Measurements from ENCODE around the gene PLD4.
"Not testable (repeated sequence)": the region's sequence is repeated elsewhere in the genome, so short reads cannot be mapped to it uniquely, and the experiment has no call there.

Gene PLD4

DNA sequence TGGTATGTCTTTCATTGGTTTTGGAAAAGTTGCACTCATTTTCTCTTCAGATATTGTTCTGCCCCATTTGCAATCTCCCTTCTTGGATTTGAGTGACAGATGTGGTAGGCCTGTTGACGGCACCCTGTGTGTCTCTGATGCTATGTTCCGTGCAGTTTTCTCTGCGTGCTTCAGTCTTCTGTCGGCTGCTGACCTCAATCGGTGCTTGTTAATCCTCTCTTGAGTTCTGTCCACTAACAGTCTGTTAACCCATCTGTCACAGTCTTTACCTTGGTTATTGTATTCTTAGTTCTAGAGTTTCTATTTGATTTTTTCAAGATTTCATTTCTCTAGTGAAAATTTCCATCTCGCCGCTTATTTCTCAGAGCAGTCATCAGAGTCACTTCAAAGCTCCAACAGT, 20.7 kb upstream of the PLD4 start:
- Histone ChIP-seq H3K9me2 (replicated peaks; ENCODE audit: control insufficient read depth, low read length) (no peaks in the 10 kb centered on the region), H3F3A (ENCODE audit: control insufficient read depth, insufficient read depth) (peaks cover 5% of the 10 kb centered on the region; the same call in 1 of the 2 replicates), H3K9me3 (ENCODE audit: control insufficient read depth, insufficient read depth, low read length) (no peaks in the 10 kb centered on the region), H3K4me3 (ENCODE audit: low read length) (no peak overlapping the region), H4K20me1 (ENCODE audit: control insufficient read depth, insufficient read depth, low read depth, low read length) (no peaks in the 10 kb centered on the region), H3K4me2 (ENCODE audit: low read length) (no peak overlapping the region), H3K27me3 (ENCODE audit: control insufficient read depth, low read length) (peaks cover 25% of the 10 kb centered on the region), H3K4me1 (ENCODE audit: control insufficient read depth, low read length) (no peaks in the 10 kb centered on the region), H3K79me2 (ENCODE audit: control insufficient read depth, low read length) (no peaks in the 10 kb centered on the region), H3K36me3 (ENCODE audit: control insufficient read depth, low read length) (no peaks in the 10 kb centered on the region), H3K27ac (ENCODE audit: low read depth, low read length) (no peak overlapping the region)
- TF ChIP-seq EZH2phosphoT487 (IDR thresholded peaks at IDR 0.05; ENCODE audit: borderline replicate concordance, low read length), result no peak
- TF ChIP-seq, protein P1, sequence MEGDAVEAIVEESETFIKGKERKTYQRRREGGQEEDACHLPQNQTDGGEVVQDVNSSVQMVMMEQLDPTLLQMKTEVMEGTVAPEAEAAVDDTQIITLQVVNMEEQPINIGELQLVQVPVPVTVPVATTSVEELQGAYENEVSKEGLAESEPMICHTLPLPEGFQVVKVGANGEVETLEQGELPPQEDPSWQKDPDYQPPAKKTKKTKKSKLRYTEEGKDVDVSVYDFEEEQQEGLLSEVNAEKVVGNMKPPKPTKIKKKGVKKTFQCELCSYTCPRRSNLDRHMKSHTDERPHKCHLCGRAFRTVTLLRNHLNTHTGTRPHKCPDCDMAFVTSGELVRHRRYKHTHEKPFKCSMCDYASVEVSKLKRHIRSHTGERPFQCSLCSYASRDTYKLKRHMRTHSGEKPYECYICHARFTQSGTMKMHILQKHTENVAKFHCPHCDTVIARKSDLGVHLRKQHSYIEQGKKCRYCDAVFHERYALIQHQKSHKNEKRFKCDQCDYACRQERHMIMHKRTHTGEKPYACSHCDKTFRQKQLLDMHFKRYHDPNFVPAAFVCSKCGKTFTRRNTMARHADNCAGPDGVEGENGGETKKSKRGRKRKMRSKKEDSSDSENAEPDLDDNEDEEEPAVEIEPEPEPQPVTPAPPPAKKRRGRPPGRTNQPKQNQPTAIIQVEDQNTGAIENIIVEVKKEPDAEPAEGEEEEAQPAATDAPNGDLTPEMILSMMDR (IDR thresholded peaks at IDR 0.05; ENCODE audit: low read depth, low read length, poor library complexity, severe bottlenecking), result no peak

DNA sequence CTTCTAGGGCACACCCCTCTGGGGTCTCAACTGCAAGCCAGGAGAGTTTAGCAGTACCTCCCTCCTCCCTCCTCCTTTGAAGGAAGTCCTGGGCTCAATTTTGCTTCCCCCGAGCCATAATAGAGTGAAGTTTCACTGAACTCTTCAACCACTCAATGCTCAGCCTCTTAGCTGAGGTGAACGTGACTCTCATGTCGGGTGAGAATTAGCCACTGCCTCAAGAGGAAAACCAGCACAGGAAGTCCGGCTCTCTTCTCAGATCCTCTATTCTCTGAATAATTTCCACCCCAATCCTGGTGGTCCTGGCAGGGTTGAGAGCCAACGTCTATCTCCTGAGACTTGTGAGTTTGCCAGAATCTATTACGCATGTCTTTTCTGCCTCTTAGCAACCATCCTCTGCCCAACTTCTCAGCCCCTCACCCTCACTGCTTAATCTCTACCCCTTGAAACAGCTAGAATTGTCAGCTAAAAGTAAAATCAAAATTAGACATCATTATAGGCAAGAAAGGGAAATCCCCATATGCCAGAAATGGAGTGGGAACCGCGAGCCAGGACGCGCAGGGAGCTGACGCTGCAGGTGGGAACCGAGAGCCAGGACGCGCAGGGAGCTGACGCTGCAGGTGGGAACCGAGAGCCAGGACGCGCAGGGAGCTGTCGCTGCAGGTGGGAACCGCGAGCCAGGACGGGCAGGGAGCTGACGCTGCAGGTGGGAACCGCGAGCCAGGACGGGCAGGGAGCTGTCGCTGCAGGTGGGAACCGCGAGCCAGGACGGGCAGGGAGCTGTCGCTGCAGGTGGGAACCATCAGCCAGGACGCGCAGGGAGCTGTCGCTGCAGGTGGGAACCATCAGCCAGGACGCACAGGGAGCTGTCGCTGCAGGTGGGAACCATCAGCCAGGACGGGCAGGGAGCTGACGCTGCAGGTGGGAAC, 19.8 kb upstream of the PLD4 start:
- not testable (repeated sequence) for H3K27ac ChIP-seq (ENCODE audit: low read depth, low read length); H3K79me2 ChIP-seq (ENCODE audit: control insufficient read depth, low read length); H3K36me3 ChIP-seq (ENCODE audit: control insufficient read depth, low read length); H4K20me1 ChIP-seq (ENCODE audit: control insufficient read depth, insufficient read depth, low read depth, low read length); H3K4me1 ChIP-seq (ENCODE audit: control insufficient read depth, low read length); H3F3A ChIP-seq (ENCODE audit: control insufficient read depth, insufficient read depth); H3K9me2 ChIP-seq (replicated peaks; ENCODE audit: control insufficient read depth, low read length); H3K4me2 ChIP-seq (ENCODE audit: low read length); H3K4me3 ChIP-seq (ENCODE audit: low read length); H3K9me3 ChIP-seq (ENCODE audit: control insufficient read depth, insufficient read depth, low read length)
- peaks cover 24% of the 10 kb centered on the region for H3K27me3 ChIP-seq (ENCODE audit: control insufficient read depth, low read length)

DNA sequence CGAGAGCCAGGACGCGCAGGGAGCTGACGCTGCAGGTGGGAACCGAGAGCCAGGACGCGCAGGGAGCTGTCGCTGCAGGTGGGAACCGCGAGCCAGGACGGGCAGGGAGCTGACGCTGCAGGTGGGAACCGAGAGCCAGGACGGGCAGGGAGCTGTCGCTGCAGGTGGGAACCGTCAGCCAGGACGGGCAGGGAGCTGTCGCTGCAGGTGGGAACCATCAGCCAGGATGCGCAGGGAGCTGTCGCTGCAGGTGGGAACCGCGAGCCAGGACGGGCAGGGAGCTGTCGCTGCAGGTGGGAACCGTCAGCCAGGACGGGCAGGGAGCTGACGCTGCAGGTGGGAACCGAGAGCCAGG, 19.1 kb upstream of the PLD4 start:
- not testable (repeated sequence) for H3K4me1 ChIP-seq (ENCODE audit: control insufficient read depth, low read length); H3K79me2 ChIP-seq (ENCODE audit: control insufficient read depth, low read length); H3K4me3 ChIP-seq (ENCODE audit: low read length); H4K20me1 ChIP-seq (ENCODE audit: control insufficient read depth, insufficient read depth, low read depth, low read length); H3F3A ChIP-seq (ENCODE audit: control insufficient read depth, insufficient read depth); H3K9me3 ChIP-seq (ENCODE audit: control insufficient read depth, insufficient read depth, low read length); H3K27ac ChIP-seq (ENCODE audit: low read depth, low read length); H3K36me3 ChIP-seq (ENCODE audit: control insufficient read depth, low read length); H3K4me2 ChIP-seq (ENCODE audit: low read length); H3K9me2 ChIP-seq (replicated peaks; ENCODE audit: control insufficient read depth, low read length)
- H3K27me3 ChIP-seq (ENCODE audit: control insufficient read depth, low read length), result peaks cover 21% of the 10 kb centered on the region

DNA sequence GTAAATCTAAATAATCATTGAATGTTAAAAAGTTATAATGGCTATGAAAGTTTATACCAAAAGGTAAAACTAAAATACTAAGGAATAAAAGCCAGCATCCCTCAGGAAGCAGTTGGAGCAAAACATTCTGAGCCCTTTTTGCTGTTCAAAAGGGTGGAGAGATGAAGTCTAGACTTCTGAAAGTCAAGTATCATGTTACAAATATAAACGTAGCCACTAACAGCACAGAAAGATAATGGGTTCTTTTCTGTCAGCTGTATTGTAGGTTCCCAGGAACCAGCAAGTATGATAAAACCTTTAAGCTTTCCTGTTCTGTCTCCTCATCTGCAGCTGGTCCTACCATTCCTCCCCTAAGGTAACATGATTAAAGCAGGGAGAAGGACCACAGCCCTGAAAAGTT, 16.4 kb upstream of the PLD4 start:
- H3F3A ChIP-seq (ENCODE audit: control insufficient read depth, insufficient read depth), result no peaks in the 10 kb centered on the region
- no peaks in the 10 kb centered on the region for H3K9me2 ChIP-seq (replicated peaks; ENCODE audit: control insufficient read depth, low read length)
- H3K79me2 ChIP-seq (ENCODE audit: control insufficient read depth, low read length), result no peaks in the 10 kb centered on the region
- no peak overlapping the region for H3K4me3 ChIP-seq (ENCODE audit: low read length)
- H3K36me3 ChIP-seq (ENCODE audit: control insufficient read depth, low read length), result no peaks in the 10 kb centered on the region
- peaks cover 21% of the 10 kb centered on the region for H3K9me3 ChIP-seq (ENCODE audit: control insufficient read depth, insufficient read depth, low read length)
- TF ChIP-seq, protein P1 (IDR thresholded peaks at IDR 0.05; ENCODE audit: low read depth, low read length, poor library complexity, severe bottlenecking), result no peak
- no peak for TF ChIP-seq EZH2phosphoT487 (IDR thresholded peaks at IDR 0.05; ENCODE audit: borderline replicate concordance, low read length)
- peaks cover 23% of the 10 kb centered on the region for H3K27me3 ChIP-seq (ENCODE audit: control insufficient read depth, low read length)
- H3K4me1 ChIP-seq (ENCODE audit: control insufficient read depth, low read length), result no peaks in the 10 kb centered on the region
- no peak overlapping the region for H3K27ac ChIP-seq (ENCODE audit: low read depth, low read length)
- H3K4me2 ChIP-seq (ENCODE audit: low read length), result no peak overlapping the region
- H4K20me1 ChIP-seq (ENCODE audit: control insufficient read depth, insufficient read depth, low read depth, low read length), result no peaks in the 10 kb centered on the region
